GM10248 (cell line): Measurements from ENCODE around the gene HIBCH.

ENCODE experiments used
- CTCF ChIA-PET: fragments of 300-600 bp; sonication (Branson Sonifier 250); formaldehyde crosslinking; extraction: SDS; loops from one replicate; lab custom pipeline; 2021; ENCODE audit warnings: antibody characterized with exemption; lab: Yijun Ruan, JAX
- POLR2A ChIA-PET: fragments of 350-650 bp; sonication (Branson Sonifier 250); formaldehyde crosslinking; extraction: SDS; loops from one replicate; lab custom pipeline; 2020; ENCODE audit warnings: antibody characterized with exemption; lab: Yijun Ruan, JAX
- DNase-seq: peaks from one replicate; pipeline ENCODE4 v3.0.0; 2012; ENCODE audit errors: extremely low spot score
- CTCF ChIP-seq: IDR thresholded peaks from 2 replicates; pipeline ENCODE4 v1.5.1; 2012; ENCODE audit warnings: mild to moderate bottlenecking, low read depth; ENCODE audit errors: extremely low read depth, missing control alignments, control extremely low read depth

HIBCH gene

GRCh38 chr2:190325588-190325987 lies 6.0 kb upstream of the HIBCH start:
- no peak for TF ChIP-seq CTCF
- ChIA-PET POLR2A (no interaction called here), CTCF (no interaction called here)
- no peak for DNase-seq

- POLR2A ChIA-PET: no interaction called here
- TF ChIP-seq CTCF: no peak
- CTCF ChIA-PET: no interaction called here
- DNase-seq: no peak
Measured at GRCh38 chr2:190323406-190323805, 3.8 kb upstream of the HIBCH start.

- peak; percentile 23 for DNase-seq
- ChIA-PET POLR2A (interaction anchor here (0.5 kb wide), 1 partner anchor 23 kb away, joined by 3 read pairs; no protein-coding TSS in a partner anchor), CTCF (interaction anchor here (0.7 to 4.0 kb wide), 3 partner anchors 9 to 70 kb away, joined by 4 to 14 read pairs (median 4); partner anchors contain the start of gene INPP1)
- no peak for TF ChIP-seq CTCF
Measured at GRCh38 chr2:190320696-190321095, 1.1 kb upstream of the HIBCH start.

GRCh38 chr2:190318931-190319554 lies 583 bp downstream of the HIBCH start:
- POLR2A ChIA-PET: interaction anchor here (0.7 to 1.8 kb wide), 2 partner anchors 9 to 25 kb away, joined by 3 to 7 read pairs; no protein-coding TSS in a partner anchor
- CTCF ChIA-PET: interaction anchor here (0.7 to 4.0 kb wide), 12 partner anchors 10 to 556 kb away, joined by 3 to 14 read pairs (median 4); partner anchors contain the start of genes INPP1 and OSGEPL1
- peak; percentile 11 for DNase-seq
- TF ChIP-seq CTCF: no peak

- POLR2A ChIA-PET: interaction anchor here (0.7 to 1.8 kb wide), 2 partner anchors 9 to 25 kb away, joined by 3 to 7 read pairs; no protein-coding TSS in a partner anchor
- no peak for TF ChIP-seq CTCF
- DNase-seq: no peak
- CTCF ChIA-PET: interaction anchor here (0.7 to 4.0 kb wide), 9 partner anchors 10 to 556 kb away, joined by 3 to 14 read pairs (median 4); partner anchors contain the start of genes INPP1 and OSGEPL1
Measured at GRCh38 chr2:190318514-190318913, 1.1 kb downstream of the HIBCH start.

- ChIA-PET CTCF (interaction anchor here (1.2 kb wide), 2 partner anchors 52 to 226 kb away, joined by 3 to 4 read pairs; no protein-coding TSS in a partner anchor), POLR2A (no interaction called here)
- TF ChIP-seq CTCF: no peak
- DNase-seq: no peak
Measured at GRCh38 chr2:190315273-190315672, 4.4 kb downstream of the HIBCH start.
